ENCODE measurements around the gene SHTN1.

The SHTN1 gene

GRCh38 chr10:116952729-116953128 is 52.3 kb downstream of the SHTN1 start:
- H3K4me3 ChIP-seq (ENCODE audit: low read length) = no peak overlapping the region
- TF ChIP-seq, protein P1, sequence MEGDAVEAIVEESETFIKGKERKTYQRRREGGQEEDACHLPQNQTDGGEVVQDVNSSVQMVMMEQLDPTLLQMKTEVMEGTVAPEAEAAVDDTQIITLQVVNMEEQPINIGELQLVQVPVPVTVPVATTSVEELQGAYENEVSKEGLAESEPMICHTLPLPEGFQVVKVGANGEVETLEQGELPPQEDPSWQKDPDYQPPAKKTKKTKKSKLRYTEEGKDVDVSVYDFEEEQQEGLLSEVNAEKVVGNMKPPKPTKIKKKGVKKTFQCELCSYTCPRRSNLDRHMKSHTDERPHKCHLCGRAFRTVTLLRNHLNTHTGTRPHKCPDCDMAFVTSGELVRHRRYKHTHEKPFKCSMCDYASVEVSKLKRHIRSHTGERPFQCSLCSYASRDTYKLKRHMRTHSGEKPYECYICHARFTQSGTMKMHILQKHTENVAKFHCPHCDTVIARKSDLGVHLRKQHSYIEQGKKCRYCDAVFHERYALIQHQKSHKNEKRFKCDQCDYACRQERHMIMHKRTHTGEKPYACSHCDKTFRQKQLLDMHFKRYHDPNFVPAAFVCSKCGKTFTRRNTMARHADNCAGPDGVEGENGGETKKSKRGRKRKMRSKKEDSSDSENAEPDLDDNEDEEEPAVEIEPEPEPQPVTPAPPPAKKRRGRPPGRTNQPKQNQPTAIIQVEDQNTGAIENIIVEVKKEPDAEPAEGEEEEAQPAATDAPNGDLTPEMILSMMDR (conservative IDR thresholded peaks at IDR 0.05; ENCODE audit: low read length) = no peak
- DNase-seq (ENCODE audit: low read depth) = no peak

DNA sequence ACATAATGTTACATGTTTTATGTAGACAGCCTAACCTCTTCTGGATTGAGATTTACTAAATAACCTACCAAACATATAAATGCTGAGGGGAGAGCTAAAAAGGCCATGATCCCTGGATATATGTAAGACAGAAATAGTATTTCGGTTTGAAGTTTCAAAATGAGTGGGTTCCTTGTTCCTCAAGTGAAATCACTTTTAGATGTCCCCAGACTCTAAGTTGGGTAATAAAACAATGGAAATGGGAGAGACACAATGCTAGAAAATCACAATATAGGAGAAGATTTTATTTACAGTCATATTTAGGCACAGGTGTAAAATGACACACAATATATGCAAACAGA is 56.5 kb downstream of the SHTN1 start:
- H3K4me3 ChIP-seq (ENCODE audit: low read length) = no peak overlapping the region
- no peak for DNase-seq (ENCODE audit: low read depth)
- TF ChIP-seq, protein P1 (conservative IDR thresholded peaks at IDR 0.05; ENCODE audit: low read length) = no peak

- H3K4me3 ChIP-seq (ENCODE audit: low read length) = no peak overlapping the region
- TF ChIP-seq, protein P1 (conservative IDR thresholded peaks at IDR 0.05; ENCODE audit: low read length) = no peak
- DNase-seq (ENCODE audit: low read depth) = peak; percentile 14
Observed at GRCh38 chr10:116947841-116948529, 57.0 kb downstream of the SHTN1 start.

- TF ChIP-seq, protein P1 (conservative IDR thresholded peaks at IDR 0.05; ENCODE audit: low read length) = no peak
- H3K4me3 ChIP-seq (ENCODE audit: low read length) = no peak overlapping the region
- DNase-seq (ENCODE audit: low read depth) = no peak
Observed at GRCh38 chr10:116944911-116945310, 60.1 kb downstream of the SHTN1 start.

DNA sequence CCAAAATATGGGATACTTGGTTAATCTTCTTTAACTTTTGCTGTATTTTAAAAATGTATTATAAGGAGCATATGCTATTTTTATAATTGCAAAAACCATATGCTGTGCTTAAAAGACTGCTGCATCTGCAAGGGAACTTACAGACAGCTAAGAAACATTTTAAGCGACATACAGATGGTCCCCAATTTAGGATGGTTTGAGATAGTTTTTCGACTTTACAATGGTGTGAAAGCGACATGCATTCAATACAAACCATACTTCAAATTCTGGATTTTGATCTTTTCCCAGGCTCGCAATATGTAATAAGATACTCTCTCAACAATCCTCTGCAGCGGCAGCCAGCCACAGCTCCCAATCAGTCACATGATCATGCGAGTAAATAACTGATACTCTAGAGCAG is 73.2 kb downstream of the SHTN1 start:
- TF ChIP-seq, protein P1 (conservative IDR thresholded peaks at IDR 0.05; ENCODE audit: low read length) = no peak
- no peak for DNase-seq (ENCODE audit: low read depth)

DNA sequence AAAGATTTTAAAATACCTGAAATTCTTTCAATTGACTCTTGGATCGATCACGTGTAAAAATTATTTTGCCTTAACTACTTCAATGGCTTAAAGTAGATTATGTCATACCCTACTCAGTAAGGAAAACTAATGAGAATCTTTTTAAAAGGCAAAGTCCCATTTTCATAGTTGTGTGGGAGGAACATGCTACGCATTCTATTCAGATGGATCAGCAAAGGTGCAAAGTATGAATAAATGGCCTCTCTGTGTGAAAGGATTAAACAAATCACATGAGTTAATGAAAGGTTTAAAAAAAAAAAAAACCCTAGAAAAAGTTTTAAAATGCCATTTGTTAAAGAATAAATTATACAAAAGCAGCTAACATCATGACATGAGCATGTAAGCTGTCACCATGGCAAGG is 78.6 kb downstream of the SHTN1 start:
- TF ChIP-seq, protein P1 (conservative IDR thresholded peaks at IDR 0.05; ENCODE audit: low read length) = no peak
- no peak overlapping the region for H3K4me3 ChIP-seq (ENCODE audit: low read length)
- no peak for DNase-seq (ENCODE audit: low read depth)

More for the DNA sequence above, 73.2 kb downstream of the SHTN1 start:
- H3K4me3 ChIP-seq (ENCODE audit: low read length) = no peak overlapping the region

- TF ChIP-seq, protein P1 (conservative IDR thresholded peaks at IDR 0.05; ENCODE audit: low read length) = no peak
- no peak overlapping the region for H3K4me3 ChIP-seq (ENCODE audit: low read length)
- DNase-seq (ENCODE audit: low read depth) = no peak
Observed at GRCh38 chr10:116925056-116925455, 79.9 kb downstream of the SHTN1 start.
